CD14-positive monocyte (primary cell): ENCODE measurements around the gene DOCK1. TPM values are rescaled to one million over a fixed set of nuclear protein-coding genes. Genes with fewer than 3 reads are reported as not detected.

Source experiments
- DNase-seq, 3 donors: peaks; one replicate each; pipeline ENCODE4 v3.0.0-alpha.2; 2011 to 2022
- H2AFZ ChIP-seq: 2 replicates; pipeline ENCODE4 v1.6.0; 2012; ENCODE audit warnings: mild to moderate bottlenecking, low read depth, low read length, inconsistent platforms; ENCODE audit not compliant: insufficient read depth, poor library complexity, severe bottlenecking
- H3K27ac ChIP-seq, 2 donors: 1 replicate in 1 of 2; 2 replicates in 1 of 2; pipeline ENCODE4 v1.5.1; 2012 to 2013; ENCODE audit warnings: low read length in 2 of 2, control low read depth in 1 of 2, inconsistent platforms in 1 of 2, low read depth in 1 of 2, mild to moderate bottlenecking in 1 of 2
- H3K27me3 ChIP-seq, 2 donors: one replicate each; pipeline versions ENCODE4 v1.6.0 to v1.6.1; 2011 to 2013; ENCODE audit warnings: low read length in 2 of 2; ENCODE audit not compliant: control insufficient read depth in 2 of 2, insufficient read depth in 2 of 2
- H3K36me3 ChIP-seq, 2 donors: replicated peaks in 1 of 2; 1 replicate in 1 of 2; 2 replicates in 1 of 2; pipeline versions ENCODE4 v1.5.1 to v1.6.1; 2012 to 2013; ENCODE audit warnings: low read length in 2 of 2, control low read depth in 1 of 2, inconsistent platforms in 1 of 2, mild to moderate bottlenecking in 1 of 2; ENCODE audit not compliant: insufficient read depth in 2 of 2, control insufficient read depth in 1 of 2
- H3K4me1 ChIP-seq, 2 donors: 1 replicate in 1 of 2; 2 replicates in 1 of 2; pipeline versions ENCODE4 v1.5.1 to v1.6.1; 2012 to 2013; ENCODE audit warnings: low read length in 2 of 2, control low read depth in 1 of 2, inconsistent platforms in 1 of 2, mild to moderate bottlenecking in 1 of 2, moderate library complexity in 1 of 2; ENCODE audit not compliant: insufficient read depth in 2 of 2, control insufficient read depth in 1 of 2
- H3K4me2 ChIP-seq: replicated peaks from 2 replicates; pipeline ENCODE3; 2012; ENCODE audit warnings: low read length, moderate library complexity, mild to moderate bottlenecking; ENCODE audit not compliant: poor library complexity, severe bottlenecking; ENCODE audit errors: extremely low read depth
- H3K4me3 ChIP-seq, 3 experiments: fragments of 200-600 bp in 1 of 3; sonication (generic) in 1 of 3; replicated peaks in 1 of 3; 1 replicate in 2 of 3; 2 replicates in 1 of 3; pipeline ENCODE4 v1.5.1; 2011 to 2013; ENCODE audit warnings: low read length in 3 of 3, mild to moderate bottlenecking in 3 of 3, control low read depth in 2 of 3, low read depth in 2 of 3, inconsistent platforms in 1 of 3, moderate library complexity in 1 of 3
- H3K79me2 ChIP-seq: 2 replicates; pipeline ENCODE4 v1.6.0; 2012; ENCODE audit warnings: mild to moderate bottlenecking, control low read depth, inconsistent platforms, low read length, moderate library complexity; ENCODE audit not compliant: insufficient read depth
- H3K9ac ChIP-seq: 2 replicates; pipeline ENCODE4 v1.6.0; 2017; ENCODE audit warnings: low read length, mild to moderate bottlenecking; ENCODE audit not compliant: insufficient read depth, poor library complexity, severe bottlenecking
- H3K9me3 ChIP-seq, 2 donors: replicated peaks in 1 of 2; 1 replicate in 1 of 2; 2 replicates in 1 of 2; pipeline versions ENCODE4 v1.5.1 to v1.6.1; 2012 to 2013; ENCODE audit warnings: low read length in 2 of 2, control low read depth in 1 of 2; ENCODE audit not compliant: control insufficient read depth in 1 of 2, insufficient read depth in 1 of 2
- H4K20me1 ChIP-seq: 2 replicates; pipeline ENCODE4 v1.6.0; 2012; ENCODE audit warnings: mild to moderate bottlenecking, low read length, control low read depth, moderate library complexity; ENCODE audit not compliant: insufficient read depth
- H3K27ac Mint-ChIP-seq, 7 donors: one replicate each; pipeline ENCODE4 v1.8.0; 2020; ENCODE audit warnings: mild to moderate bottlenecking in 7 of 7, mixed read lengths in 7 of 7, moderate library complexity in 6 of 7, inconsistent platforms in 2 of 7
- H3K27me3 Mint-ChIP-seq, 3 donors: one replicate each; pipeline ENCODE4 v1.8.0; 2021 to 2022; ENCODE audit warnings: low read depth in 3 of 3, mild to moderate bottlenecking in 3 of 3, mixed read lengths in 3 of 3, moderate library complexity in 3 of 3, inconsistent platforms in 1 of 3
- H3K36me3 Mint-ChIP-seq, 2 donors: one replicate each; pipeline ENCODE4 v1.8.0; 2020; ENCODE audit warnings: mixed read lengths in 2 of 2, inconsistent platforms in 1 of 2, mild to moderate bottlenecking in 1 of 2
- H3K4me1 Mint-ChIP-seq: one replicate; pipeline ENCODE4 v1.8.0; 2020; ENCODE audit warnings: mild to moderate bottlenecking, mixed read lengths
- H3K4me3 Mint-ChIP-seq, 2 donors: one replicate each; pipeline ENCODE4 v1.8.0; 2020; ENCODE audit warnings: mild to moderate bottlenecking in 2 of 2, mixed read lengths in 2 of 2, moderate library complexity in 1 of 2
- H3K9me3 Mint-ChIP-seq, 7 donors: one replicate each; pipeline ENCODE4 v1.8.0; 2020 to 2022; ENCODE audit warnings: mixed read lengths in 7 of 7, mild to moderate bottlenecking in 6 of 7, moderate library complexity in 6 of 7, inconsistent platforms in 2 of 7
- CTCF ChIP-seq: fragments of 200-600 bp; IDR thresholded peaks from one replicate; pipeline ENCODE4 v1.8.0; 2022; ENCODE audit warnings: antibody characterized with exemption, mild to moderate bottlenecking
- WGBS: methylation state at CpG from one replicate; pipeline ENCODE4 v1.1.5; 2013; ENCODE audit warnings: missing lambda C conversion rate; ENCODE audit not compliant: insufficient coverage; 5-methylcytosine and 5-hydroxymethylcytosine counted together
- intact Hi-C, 2 donors: fragments of 100-400 bp; cut with micrococcal nuclease; formaldehyde crosslinking; loops; one replicate each; pipeline versions ENCODE4 v1.15.0 to v1.15.1; 2023
- polyA plus RNA-seq, 3 donors: library from polyadenylated mRNA; depleted of rRNA in 1 of 3; unstranded in 2 of 3; stranded (reverse) in 1 of 3; fragments of 300-500 nt in 2 of 3; fragments of >200 nt in 1 of 3; fragmentation: Illumina TruSeq in 2 of 3; gene quantifications; 1 replicate in 2 of 3; 2 replicates in 1 of 3; pipeline ENCODE4 v1.2.3, GENCODE V29; 2012 to 2021

Gene DOCK1
- polyA plus RNA-seq, 3 donors = 0.31 to 0.35 TPM; not detected in 1

GRCh38 chr10:126904516-126904817 is 761 bp upstream of the DOCK1 start:
- WGBS = under 1% methylated on average over 10 of the region's 10 CpGs
- Mint-ChIP-seq H3K27ac (no peak overlapping the region), H3K9me3 (peaks cover 0 to 9% (median 5%) of the 10 kb centered on the region in 7 donors), H3K27me3 (peaks cover 30 to 37% (median 32%) of the 10 kb centered on the region in 3 donors), H3K36me3 (peaks cover 0 to 2% of the 10 kb centered on the region in 2 donors), H3K4me1 (peaks cover 8% of the 10 kb centered on the region), H3K4me3 (peak overlapping the region in 1 of 2 donors; percentile 93)
- Histone ChIP-seq H3K27me3 (peaks cover 17 to 27% of the 10 kb centered on the region in 2 donors), H3K79me2 (no peaks in the 10 kb centered on the region), H3K27ac (no peak overlapping the region), H3K9ac (no peak overlapping the region), H3K4me3 (peak overlapping the region in 1 of 3 experiments; percentile 61), H3K9me3 (no peaks in the 10 kb centered on the region), H3K36me3 (no peaks in the 10 kb centered on the region), H2AFZ (peak overlapping the region; percentile 41), H4K20me1 (no peaks in the 10 kb centered on the region), H3K4me2 (peak overlapping the region; percentile 70), H3K4me1 (peaks cover 5 to 12% of the 10 kb centered on the region in 2 donors)
- intact Hi-C loops = no loop called here
- TF ChIP-seq CTCF = no peak
- no peak for DNase-seq

- Histone ChIP-seq H3K4me2 (peak overlapping the region; percentile 56), H3K79me2 (no peaks in the 10 kb centered on the region), H3K9ac (no peak overlapping the region), H3K27ac (no peak overlapping the region), H3K4me1 (peaks cover 5 to 12% of the 10 kb centered on the region in 2 donors), H2AFZ (peak overlapping the region; percentile 35), H4K20me1 (no peaks in the 10 kb centered on the region), H3K9me3 (no peaks in the 10 kb centered on the region), H3K4me3 (peak overlapping the region in 2 of 3 experiments; percentile 1 to 42), H3K36me3 (no peaks in the 10 kb centered on the region), H3K27me3 (peaks cover 17 to 27% of the 10 kb centered on the region in 2 donors)
- peaks cover 0 to 2% of the 10 kb centered on the region in 2 donors for H3K36me3 Mint-ChIP-seq
- intact Hi-C loops = no loop called here
- H3K27me3 Mint-ChIP-seq = peaks cover 30 to 37% (median 32%) of the 10 kb centered on the region in 3 donors
- peaks cover 8% of the 10 kb centered on the region for H3K4me1 Mint-ChIP-seq
- peak overlapping the region in 1 of 7 donors; percentile 5 for H3K27ac Mint-ChIP-seq
- peak overlapping the region; percentile 48 to 81 for H3K4me3 Mint-ChIP-seq
- H3K9me3 Mint-ChIP-seq = peaks cover 0 to 9% (median 1%) of the 10 kb centered on the region in 7 donors
- DNase-seq = no peak
- TF ChIP-seq CTCF = no peak
- 46% methylated on average over 68 of the region's 84 CpGs for WGBS
These were observed 812 bp downstream of the DOCK1 start for GRCh38 chr10:126905776-126906703.
